Urinary bladder (tissue), 4 donors: ENCODE data around the gene FXYD1. TPM values are rescaled to one million over a fixed set of nuclear protein-coding genes. Genes with fewer than 3 reads are reported as not detected.

Experiments
- DNase-seq: peaks from one replicate; pipeline ENCODE4 v3.0.0-alpha.2; 2015; ENCODE audit errors: extremely low spot score
- H3K27ac ChIP-seq: one replicate; pipeline ENCODE4 v1.5.1; 2013; ENCODE audit warnings: low read depth, mild to moderate bottlenecking, moderate library complexity
- H3K36me3 ChIP-seq: one replicate; pipeline ENCODE4 v1.6.1; 2013; ENCODE audit warnings: mild to moderate bottlenecking, moderate library complexity; ENCODE audit not compliant: insufficient read depth
- H3K4me1 ChIP-seq: one replicate; pipeline ENCODE4 v1.6.1; 2013; ENCODE audit warnings: mild to moderate bottlenecking, moderate library complexity; ENCODE audit not compliant: insufficient read depth
- H3K4me3 ChIP-seq: one replicate; pipeline ENCODE4 v1.5.1; 2013; ENCODE audit warnings: low read depth, low read length
- WGBS: extraction: QIAGEN DNeasy Blood & Tissue Kit; methylation state at CpG from one replicate; pipeline ENCODE4 v1.1.7; 2013; 5-methylcytosine and 5-hydroxymethylcytosine counted together
- polyA plus RNA-seq: library from polyadenylated mRNA; stranded (reverse); fragments of 200-250 nt; gene quantifications from one replicate; pipeline ENCODE4 v1.2.3, GENCODE V29; 2013
- total RNA-seq: library from RNA; depleted of rRNA; stranded (reverse); fragments of >200 nt; gene quantifications from one replicate; pipeline ENCODE4 v1.2.3, GENCODE V29; 2014
- donor health status: healthy with polysubstance abuse.
- donor health status: healthy.

FXYD1 gene
- total and polyA plus RNA-seq, 2 donors = 26.9 to 121 TPM

- peak within 1 kb of the TSS; percentile 21 for H3K4me3 ChIP-seq
- no peaks in the 10 kb centered on the region for H3K36me3 ChIP-seq
- H3K4me1 ChIP-seq = no peaks in the 10 kb centered on the region
- 57% methylated on average over 14 of the region's 14 CpGs for WGBS
- DNase-seq = no peak
- peak within 1 kb of the TSS; percentile 76 for H3K27ac ChIP-seq
Measured at GRCh38 chr19:35115177-35115951, 23.3 kb upstream of the FXYD1 start, which contains the start of gene FXYD3. TSS of gene FXYD3 (plus strand) at chr19:35115823. CDS start at chr19:35119377, 3,554 bp downstream.

DNA sequence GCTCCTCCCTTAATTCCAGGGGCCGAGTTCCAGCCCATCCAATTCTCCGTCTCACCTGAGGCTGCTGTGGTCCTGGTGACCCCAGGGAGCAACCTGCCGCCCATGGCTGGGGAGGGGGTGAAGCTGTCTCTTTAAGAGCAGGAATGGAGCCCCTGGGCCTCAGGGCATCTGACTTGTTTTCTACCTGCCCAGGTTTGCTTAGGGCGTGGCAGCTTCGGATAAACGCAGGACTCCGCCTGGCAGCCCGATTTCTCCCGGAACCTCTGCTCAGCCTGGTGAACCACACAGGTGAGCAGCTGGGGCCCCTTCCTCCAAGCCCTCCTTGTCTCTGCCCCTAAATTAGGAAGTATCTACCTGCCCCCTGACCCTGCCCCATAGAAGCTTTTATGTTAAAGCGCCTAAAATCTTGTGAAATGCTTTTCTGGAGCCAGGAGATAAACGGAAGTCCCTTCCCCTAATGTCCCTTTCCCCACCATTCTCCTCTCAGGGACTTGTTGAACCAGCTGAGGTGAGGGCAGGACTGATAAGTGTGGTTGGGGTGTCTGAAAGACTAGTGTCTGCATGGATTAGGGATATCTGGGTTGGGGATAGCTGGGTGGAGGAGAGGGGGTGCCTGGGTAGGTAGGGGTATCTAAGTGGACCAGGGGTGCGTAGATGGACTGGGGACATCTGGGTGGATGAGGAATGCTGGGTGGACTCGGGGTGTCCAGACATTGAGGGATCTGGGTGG is 22.4 kb upstream of the FXYD1 start:
- Histone ChIP-seq H3K4me1 (no peaks in the 10 kb centered on the region), H3K4me3 (peak overlapping the region; percentile 21), H3K36me3 (no peaks in the 10 kb centered on the region), H3K27ac (peak overlapping the region; percentile 76)
- no peak for DNase-seq
- WGBS = 78% methylated on average over 13 of the region's 13 CpGs

GRCh38 chr19:35117116-35117515 is 21.5 kb upstream of the FXYD1 start:
- DNase-seq = no peak
- 51% methylated on average over 8 of the region's 8 CpGs for WGBS
- Histone ChIP-seq H3K36me3 (no peaks in the 10 kb centered on the region), H3K4me3 (peak overlapping the region; percentile 21), H3K27ac (peak overlapping the region; percentile 76), H3K4me1 (no peaks in the 10 kb centered on the region)

DNA sequence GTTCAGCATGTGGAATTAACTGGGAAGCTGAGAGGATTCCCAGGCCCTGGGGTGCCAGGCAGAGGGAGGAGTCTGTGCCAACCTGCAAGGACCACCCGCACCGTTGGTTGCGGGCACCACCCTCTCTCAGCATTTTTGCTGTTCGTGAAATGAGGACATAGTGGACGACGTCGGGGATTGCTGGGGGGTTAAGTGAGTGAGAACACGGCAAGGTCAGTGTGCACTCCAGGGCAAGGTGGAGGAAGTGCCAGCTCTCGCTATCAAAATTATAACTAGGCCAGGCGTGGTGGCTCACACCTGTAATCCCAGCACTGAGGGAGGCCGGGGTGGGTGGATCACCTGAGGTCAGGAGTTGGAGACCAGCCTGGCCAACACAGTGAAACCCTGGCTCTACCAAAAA is 20.8 kb upstream of the FXYD1 start:
- no peak for DNase-seq
- Histone ChIP-seq H3K4me3 (no peak overlapping the region), H3K27ac (peak overlapping the region; percentile 33), H3K36me3 (no peaks in the 10 kb centered on the region), H3K4me1 (no peaks in the 10 kb centered on the region)
- WGBS = 84% methylated on average over 11 of the region's 11 CpGs

GRCh38 chr19:35118268-35119020 is 20.2 kb upstream of the FXYD1 start:
- Histone ChIP-seq H3K4me1 (no peaks in the 10 kb centered on the region), H3K36me3 (no peaks in the 10 kb centered on the region), H3K4me3 (peak overlapping the region; percentile 6), H3K27ac (peak overlapping the region; percentile 72)
- 79% methylated on average over 13 of the region's 13 CpGs for WGBS
- DNase-seq = no peak

- no peaks in the 10 kb centered on the region for H3K4me1 ChIP-seq
- H3K27ac ChIP-seq = peak overlapping the region; percentile 68
- H3K4me3 ChIP-seq = no peak overlapping the region
- DNase-seq = no peak
- no peaks in the 10 kb centered on the region for H3K36me3 ChIP-seq
- WGBS = 68% methylated on average over 14 of the region's 14 CpGs
Measured at GRCh38 chr19:35119091-35119490, 19.5 kb upstream of the FXYD1 start.

- no peak overlapping the region for H3K27ac ChIP-seq
- H3K4me1 ChIP-seq = no peaks in the 10 kb centered on the region
- WGBS = 80% methylated on average over 9 of the region's 9 CpGs
- no peak for DNase-seq
- no peaks in the 10 kb centered on the region for H3K36me3 ChIP-seq
- H3K4me3 ChIP-seq = no peak overlapping the region
Measured at GRCh38 chr19:35119578-35120155, 19.0 kb upstream of the FXYD1 start.

GRCh38 chr19:35120492-35120891 is 18.1 kb upstream of the FXYD1 start:
- WGBS = 40% methylated on average over 7 of the region's 7 CpGs
- no peaks in the 10 kb centered on the region for H3K4me1 ChIP-seq
- peak overlapping the region; percentile 62 for H3K27ac ChIP-seq
- no peak overlapping the region for H3K4me3 ChIP-seq
- no peaks in the 10 kb centered on the region for H3K36me3 ChIP-seq
- DNase-seq = no peak

DNA sequence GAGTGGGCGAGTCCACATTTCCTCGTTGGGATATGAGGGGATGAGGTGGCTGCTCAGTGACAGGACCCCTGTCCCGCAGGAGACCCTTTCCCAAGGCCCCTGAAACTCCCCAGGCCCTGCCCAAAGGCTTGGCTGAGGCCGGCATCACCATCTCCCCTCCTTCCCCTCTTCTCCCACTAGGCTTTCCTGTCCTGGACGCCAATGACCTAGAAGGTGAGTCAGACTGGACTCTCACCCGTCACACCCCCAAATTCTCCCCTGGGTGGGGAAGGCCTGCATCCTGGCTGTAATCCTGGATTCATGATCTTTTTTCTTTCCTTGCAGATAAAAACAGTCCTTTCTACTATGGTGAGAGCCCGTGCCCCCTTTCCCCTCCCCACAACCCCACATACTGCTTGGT is 17.7 kb upstream of the FXYD1 start:
- Histone ChIP-seq H3K4me3 (no peak overlapping the region), H3K4me1 (no peaks in the 10 kb centered on the region), H3K27ac (peak overlapping the region; percentile 62), H3K36me3 (no peaks in the 10 kb centered on the region)
- 68% methylated on average over 7 of the region's 7 CpGs for WGBS
- no peak for DNase-seq

DNA sequence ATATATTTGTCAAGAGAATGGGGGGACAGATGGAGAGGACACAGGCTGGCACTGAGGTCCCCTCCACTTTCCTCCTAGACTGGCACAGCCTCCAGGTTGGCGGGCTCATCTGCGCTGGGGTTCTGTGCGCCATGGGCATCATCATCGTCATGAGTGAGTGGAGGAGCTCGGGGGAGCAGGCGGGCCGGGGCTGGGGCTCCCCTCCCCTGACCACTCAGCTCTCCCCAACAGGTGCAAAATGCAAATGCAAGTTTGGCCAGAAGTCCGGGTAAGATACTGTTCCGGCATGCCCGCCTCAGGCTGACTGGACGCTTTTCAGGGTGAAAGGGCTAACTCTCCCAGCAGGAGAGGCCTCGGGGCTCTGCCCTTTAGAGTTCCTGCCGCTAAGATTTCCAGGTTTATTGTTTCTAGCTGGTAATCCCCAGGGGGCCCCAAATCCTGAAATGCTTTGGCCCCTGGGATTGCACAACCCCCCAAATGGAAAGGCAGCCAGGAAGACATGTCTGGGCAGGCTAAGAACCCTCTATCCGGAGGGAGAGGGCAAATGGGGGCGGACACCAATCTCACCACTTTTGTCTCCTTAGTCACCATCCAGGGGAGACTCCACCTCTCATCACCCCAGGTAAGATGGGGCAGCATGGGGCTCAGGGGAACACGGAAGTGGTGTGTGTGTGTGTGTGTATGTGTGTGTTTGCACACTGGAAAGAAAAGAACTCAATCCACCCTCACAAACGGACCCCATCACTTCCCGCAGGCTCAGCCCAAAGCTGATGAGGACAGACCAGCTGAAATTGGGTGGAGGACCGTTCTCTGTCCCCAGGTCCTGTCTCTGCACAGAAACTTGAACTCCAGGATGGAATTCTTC is 15.7 kb upstream of the FXYD1 start:
- H3K4me1 ChIP-seq = no peaks in the 10 kb centered on the region

GRCh38 chr19:35123573-35123972 is 15.1 kb upstream of the FXYD1 start:
- Histone ChIP-seq H3K4me3 (no peak overlapping the region), H3K4me1 (no peaks in the 10 kb centered on the region), H3K36me3 (no peaks in the 10 kb centered on the region), H3K27ac (no peak overlapping the region)
- 70% methylated on average over 5 of the region's 5 CpGs for WGBS
- no peak for DNase-seq

More for the DNA sequence above, 15.7 kb upstream of the FXYD1 start:
- Histone ChIP-seq H3K4me3 (no peak overlapping the region), H3K27ac (no peak overlapping the region), H3K36me3 (no peaks in the 10 kb centered on the region)
- 75% methylated on average over 19 of the region's 19 CpGs for WGBS
- DNase-seq = no peak

DNA sequence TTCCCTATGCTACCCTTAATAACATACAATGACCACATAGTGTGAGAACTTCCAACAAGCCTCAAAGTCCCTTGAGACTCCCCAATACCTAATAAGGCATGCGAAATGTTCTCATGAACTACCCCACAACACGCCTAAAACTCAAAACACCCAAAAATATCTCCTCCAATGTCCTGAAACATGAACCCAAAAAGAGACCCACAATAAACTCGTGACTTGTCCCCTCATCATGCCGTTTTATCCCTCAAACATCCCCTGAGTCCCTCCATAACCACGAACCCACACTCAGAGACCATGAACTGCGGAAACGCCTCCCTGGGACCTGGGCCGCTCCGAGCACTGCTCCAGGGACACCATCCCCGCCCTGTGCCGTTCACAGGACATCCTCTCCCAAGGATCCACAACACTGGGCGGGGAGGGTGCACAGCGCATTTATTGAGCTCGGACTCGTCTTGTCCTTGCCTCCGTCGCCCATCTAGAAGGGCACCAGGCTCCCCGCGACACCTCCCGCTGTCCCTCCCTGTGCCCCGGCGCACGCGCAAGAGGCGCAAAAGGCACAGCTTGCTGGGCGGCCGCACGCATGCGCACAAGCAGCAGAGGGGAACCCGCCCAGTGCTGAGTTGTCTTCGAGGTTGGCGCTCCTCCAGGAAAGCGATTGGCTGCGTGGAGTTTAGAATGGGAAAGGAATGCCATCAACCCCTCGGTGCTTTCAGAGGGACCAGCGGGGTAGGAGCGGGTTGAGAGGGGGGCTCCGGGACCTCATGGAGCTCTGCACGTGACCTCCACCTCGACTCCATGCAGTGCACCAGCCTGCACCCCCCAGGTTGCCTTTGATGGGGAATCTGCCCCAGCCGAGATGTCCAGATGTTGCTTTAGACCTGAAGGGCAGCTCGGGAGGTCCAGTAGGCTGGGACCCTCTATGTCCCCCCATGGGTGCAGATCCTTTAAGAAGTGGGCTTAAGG is 14.2 kb upstream of the FXYD1 start:
- no peaks in the 10 kb centered on the region for H3K36me3 ChIP-seq
- peak; percentile 88 for DNase-seq
- peak overlapping the region; percentile 72 for H3K27ac ChIP-seq
- no peaks in the 10 kb centered on the region for H3K4me1 ChIP-seq
- WGBS = 6% methylated on average over 42 of the region's 42 CpGs
- peak overlapping the region; percentile 29 for H3K4me3 ChIP-seq
